ENCODE results near the gene NUDT17. TPM values are rescaled to one million over a fixed set of nuclear protein-coding genes. Genes with fewer than 3 reads are reported as not detected.

The NUDT17 gene
- total and polyA plus RNA-seq, 2 experiments from 2014 or later: 15.7 to 23.1 TPM

GRCh38 chr1:145863282-145864018 lies 18.0 kb downstream of the NUDT17 start:
- no peak overlapping the region for H3K27ac ChIP-seq
- no peak for TF ChIP-seq CTCF (IDR thresholded peaks at IDR 0.05; ENCODE audit: low read depth, low read length)

GRCh38 chr1:145868232-145868631 lies 22.8 kb downstream of the NUDT17 start:
- no peak for TF ChIP-seq CTCF (IDR thresholded peaks at IDR 0.05; ENCODE audit: low read depth, low read length)
- H3K36me3 ChIP-seq: no peaks in the 10 kb centered on the region
- H3K4me3 ChIP-seq: no peak overlapping the region

More at GRCh38 chr1:145863282-145864018, 18.0 kb downstream of the NUDT17 start:
- H3K4me1 ChIP-seq (ENCODE audit: low read depth): no peaks in the 10 kb centered on the region
- H3K9me3 ChIP-seq (ENCODE audit: low read depth): no peaks in the 10 kb centered on the region
- DNase-seq (ENCODE audit: low read depth in 1 of 2, low spot score in 1 of 2): no peak
- no peak overlapping the region for H3K4me3 ChIP-seq
- H3K27me3 ChIP-seq: no peaks in the 10 kb centered on the region
- no peaks in the 10 kb centered on the region for H3K36me3 ChIP-seq

GRCh38 chr1:145871994-145872924 lies 26.8 kb downstream of the NUDT17 start:
- no peaks in the 10 kb centered on the region for H3K9me3 ChIP-seq (ENCODE audit: low read depth)
- no peak for TF ChIP-seq CTCF (IDR thresholded peaks at IDR 0.05; ENCODE audit: low read depth, low read length)
- H3K27ac ChIP-seq: no peak overlapping the region
- peaks cover 26% of the 10 kb centered on the region for H3K27me3 ChIP-seq
- no peak overlapping the region for H3K4me3 ChIP-seq
- no peaks in the 10 kb centered on the region for H3K36me3 ChIP-seq
- no peaks in the 10 kb centered on the region for H3K4me1 ChIP-seq (ENCODE audit: low read depth)
- DNase-seq (ENCODE audit: low read depth in 1 of 2, low spot score in 1 of 2): peak; percentile 13 to 55

More at GRCh38 chr1:145868232-145868631, 22.8 kb downstream of the NUDT17 start:
- Histone ChIP-seq H3K4me1 (ENCODE audit: low read depth) (no peaks in the 10 kb centered on the region), H3K9me3 (ENCODE audit: low read depth) (no peaks in the 10 kb centered on the region), H3K27me3 (peaks cover 21% of the 10 kb centered on the region), H3K27ac (no peak overlapping the region)
- no peak for DNase-seq (ENCODE audit: low read depth in 1 of 2, low spot score in 1 of 2)

- Histone ChIP-seq H3K4me3 (no peak overlapping the region), H3K9me3 (ENCODE audit: low read depth) (no peaks in the 10 kb centered on the region), H3K27me3 (peaks cover 26% of the 10 kb centered on the region), H3K36me3 (no peaks in the 10 kb centered on the region), H3K27ac (no peak overlapping the region), H3K4me1 (ENCODE audit: low read depth) (peaks cover 3% of the 10 kb centered on the region)
- no peak for TF ChIP-seq CTCF (IDR thresholded peaks at IDR 0.05; ENCODE audit: low read depth, low read length)
- no peak for DNase-seq (ENCODE audit: low read depth in 1 of 2, low spot score in 1 of 2)
Measured at GRCh38 chr1:145874646-145875045, 29.2 kb downstream of the NUDT17 start.

- Histone ChIP-seq H3K4me3 (no peak overlapping the region), H3K9me3 (ENCODE audit: low read depth) (no peaks in the 10 kb centered on the region), H3K27ac (no peak overlapping the region), H3K4me1 (ENCODE audit: low read depth) (peaks cover 8% of the 10 kb centered on the region), H3K27me3 (peaks cover 10% of the 10 kb centered on the region), H3K36me3 (no peaks in the 10 kb centered on the region)
- TF ChIP-seq CTCF (IDR thresholded peaks at IDR 0.05; ENCODE audit: low read depth, low read length): no peak
- no peak for DNase-seq (ENCODE audit: low read depth in 1 of 2, low spot score in 1 of 2)
Measured at GRCh38 chr1:145877923-145878486, 32.6 kb downstream of the NUDT17 start.
